GM13977 (cell line): Measurements from ENCODE around the gene COQ2.
"Not testable (repeated sequence)": the region's sequence is repeated elsewhere in the genome, so short reads cannot be mapped to it uniquely, and the experiment has no call there.

ENCODE experiments used
- DNase-seq: peaks from one replicate; pipeline ENCODE4 v3.0.0; 2012; ENCODE audit warnings: low spot score
- CTCF ChIP-seq: IDR thresholded peaks from 2 replicates; pipeline ENCODE4 v1.5.1; 2012; ENCODE audit warnings: mild to moderate bottlenecking, control low read depth; ENCODE audit not compliant: insufficient read depth; ENCODE audit errors: extremely low read depth, missing control alignments
- in situ Hi-C: fragments of 300-500 bp; cut with MboI; formaldehyde crosslinking; loops from one replicate; pipeline ENCODE4 v1.12.0; 2022; ENCODE audit warnings: low sequenced_read_pairs, low pct_unique_long_range_greater_than_20kb, mixed read lengths, inconsistent platforms; ENCODE audit not compliant: unreplicated experiment

Gene COQ2

GRCh38 chr4:83238393-83239248, 46.0 kb downstream of the COQ2 start:
- no peak for DNase-seq
- no peak for TF ChIP-seq CTCF
- in situ Hi-C loops, result no loop called here

- no peak for DNase-seq
- TF ChIP-seq CTCF, result no peak
- in situ Hi-C loops, result no loop called here
Observed at GRCh38 chr4:83237591-83237990, 47.0 kb downstream of the COQ2 start.

- in situ Hi-C loops, DNase-seq: not testable (repeated sequence)
Observed at GRCh38 chr4:83235645-83236133, 48.9 kb downstream of the COQ2 start.

- in situ Hi-C loops, result no loop called here
- TF ChIP-seq CTCF, result no peak
- no peak for DNase-seq
Observed at GRCh38 chr4:83234902-83235644, 49.5 kb downstream of the COQ2 start.

GRCh38 chr4:83234387-83234786, 50.2 kb downstream of the COQ2 start:
- DNase-seq, in situ Hi-C loops: not testable (repeated sequence)

- no peak for DNase-seq
- no peak for TF ChIP-seq CTCF
- in situ Hi-C loops, result no loop called here
Observed at GRCh38 chr4:83232082-83232481, 52.5 kb downstream of the COQ2 start.

GRCh38 chr4:83231620-83232076, 53.0 kb downstream of the COQ2 start:
- DNase-seq, result no peak
- in situ Hi-C loops, result no loop called here
- TF ChIP-seq CTCF, result no peak
